Epidermal melanocyte (primary cell): ENCODE data around the gene TFAP2E.

Source experiments
- DNase-seq: peaks from one replicate; pipeline ENCODE4 v3.0.0; 2011; ENCODE audit warnings: low spot score; ENCODE audit not compliant: insufficient read length

Gene TFAP2E

DNA sequence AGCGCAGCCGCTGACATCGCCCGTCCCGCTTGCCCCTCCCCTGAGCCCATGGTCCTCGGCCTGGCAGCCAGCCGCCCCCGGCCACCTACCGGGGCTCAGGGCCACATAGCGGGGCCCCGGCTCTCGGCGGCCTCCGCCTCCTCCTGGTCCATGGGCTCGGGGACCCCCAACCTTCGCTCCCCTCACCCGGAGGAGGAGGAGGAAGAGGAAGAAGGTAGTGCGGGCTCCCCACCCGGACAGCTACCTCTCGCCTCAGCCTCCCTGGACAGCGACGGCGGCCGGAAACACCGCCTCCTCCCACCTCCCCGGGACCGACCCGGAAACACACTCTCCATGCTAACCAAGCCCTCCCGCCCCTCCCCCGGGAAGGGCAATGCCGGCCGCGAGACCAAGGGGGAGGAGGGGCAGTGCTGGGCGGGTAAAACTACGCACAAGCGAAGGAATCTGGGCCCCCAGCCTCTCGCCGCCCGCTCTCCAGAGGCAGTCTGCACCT, 15.9 kb upstream of the TFAP2E start, which contains the start of gene KIAA0319L:
KIAA0319L (minus strand) TSS at position 286 of the 493 bp plus-strand sequence. CDS start 2,912 bp downstream, outside the sequence.
- DNase-seq: peak; percentile 86

DNA sequence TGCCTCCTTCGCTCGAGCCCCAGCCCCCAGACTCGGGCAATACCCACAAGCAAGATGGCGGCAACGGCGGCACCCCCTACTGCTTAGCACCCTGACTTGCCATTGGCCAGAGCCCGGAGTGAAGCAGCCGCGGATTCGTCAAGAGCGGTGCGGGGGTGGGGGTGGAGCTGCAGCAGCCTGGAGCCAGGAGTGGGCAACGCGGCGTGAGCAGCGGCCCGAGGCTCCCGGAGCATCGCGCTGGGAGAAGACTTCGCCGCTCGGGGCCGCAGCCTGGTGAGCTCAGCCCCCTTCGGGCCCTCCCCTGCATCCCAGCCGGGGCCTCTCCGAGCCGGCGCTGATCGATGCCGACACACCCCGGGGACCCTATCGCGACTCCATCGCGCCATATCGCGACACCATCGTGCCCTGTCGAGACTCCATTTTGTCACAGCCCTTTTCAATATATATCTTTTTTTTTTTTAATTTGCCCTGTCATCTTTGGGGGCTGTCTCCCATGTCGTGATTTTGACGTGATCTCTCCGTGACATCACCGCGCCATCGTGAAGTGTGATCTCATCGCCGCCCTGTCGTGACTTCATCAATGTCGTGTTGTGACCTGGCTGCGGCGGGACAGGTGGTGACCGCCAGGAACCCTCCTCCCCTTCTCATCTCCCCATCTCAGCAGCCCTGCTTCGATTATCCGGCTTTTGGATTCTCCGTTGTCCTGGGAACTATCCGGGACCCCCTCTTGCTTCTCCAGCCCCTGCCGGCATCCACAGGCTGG, 15.3 kb upstream of the TFAP2E start, which contains the start of gene NCDN:
NCDN (plus strand) TSS at position 189 of the 763 bp plus-strand sequence; CDS start at position 581, 392 bp downstream.
- DNase-seq: peak; percentile 86

DNA sequence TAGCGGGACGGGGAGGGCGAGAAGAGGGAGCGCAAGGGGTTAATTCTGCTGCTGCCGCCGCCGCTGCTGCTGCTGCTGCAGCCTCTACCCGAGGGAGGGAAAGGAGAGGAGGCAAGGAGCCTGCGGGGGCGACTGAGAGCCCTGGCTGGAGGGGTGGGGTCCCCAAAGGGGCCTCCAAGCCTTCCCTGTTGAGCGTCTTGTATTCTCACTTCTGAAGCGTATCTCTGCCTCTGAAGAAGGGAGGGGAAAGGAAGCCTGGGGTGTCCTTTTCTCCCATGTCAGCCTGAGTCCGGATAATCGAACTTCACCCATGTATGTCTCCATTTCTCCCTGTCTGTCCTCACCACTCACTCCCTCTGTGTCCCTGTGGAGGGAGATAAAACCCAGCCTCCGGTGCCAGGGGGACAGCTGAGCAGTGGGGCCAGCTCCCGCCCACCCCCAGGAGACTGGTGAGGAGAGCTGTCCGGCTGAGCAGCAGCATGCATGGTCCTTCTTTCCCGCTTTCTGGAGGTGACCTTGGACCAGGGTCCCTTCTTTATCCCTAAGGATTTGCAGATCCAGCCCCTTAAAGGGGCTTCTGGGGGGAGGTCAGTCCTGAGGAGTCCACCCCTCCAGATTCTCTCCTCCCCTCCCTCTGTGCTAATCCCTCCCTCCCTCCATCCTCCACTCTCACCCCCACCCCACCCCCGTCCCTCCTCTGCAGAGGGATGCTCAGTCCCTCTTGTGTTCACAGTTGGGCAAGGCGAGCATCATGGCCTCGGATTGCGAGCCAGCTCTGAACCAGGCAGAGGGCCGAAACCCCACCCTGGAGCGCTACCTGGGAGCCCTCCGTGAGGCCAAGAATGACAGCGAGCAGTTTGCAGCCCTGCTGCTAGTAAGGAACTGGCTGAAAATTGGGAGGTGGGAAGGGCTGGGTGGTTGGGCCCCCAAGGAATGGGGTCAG, 14.5 kb upstream of the TFAP2E start:
- DNase-seq: no peak

DNA sequence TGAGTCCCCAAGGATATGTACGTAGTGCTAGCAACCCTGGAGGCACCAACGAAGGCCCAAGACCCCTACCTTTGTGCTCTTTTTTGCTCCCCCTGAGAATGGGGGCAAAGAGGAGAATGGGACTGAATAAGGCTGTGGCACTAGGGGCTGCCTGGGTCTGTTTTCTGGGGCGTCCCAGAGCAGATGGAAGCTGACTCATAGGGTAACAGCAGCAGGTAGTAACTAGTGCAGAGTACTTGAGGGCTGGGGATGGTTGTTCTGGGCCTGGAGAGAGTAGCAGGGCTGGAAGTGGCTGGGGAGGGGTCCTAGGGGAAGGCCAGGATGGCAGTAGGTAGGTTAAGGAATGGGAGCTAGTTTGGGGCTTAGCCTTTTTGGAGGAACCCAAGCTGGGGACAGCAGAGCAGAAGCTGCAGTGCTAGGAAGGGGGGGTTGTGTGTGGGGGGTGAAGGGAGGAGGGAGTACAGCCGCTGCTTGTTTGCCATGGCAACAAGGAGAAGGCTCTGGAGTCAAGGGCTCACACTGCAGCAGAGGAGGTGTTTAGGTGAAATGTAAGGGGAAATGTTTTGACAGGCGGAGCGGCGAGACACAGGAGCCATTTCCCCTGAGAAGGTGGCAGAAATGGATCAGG, 13.7 kb upstream of the TFAP2E start:
- no peak for DNase-seq

DNA sequence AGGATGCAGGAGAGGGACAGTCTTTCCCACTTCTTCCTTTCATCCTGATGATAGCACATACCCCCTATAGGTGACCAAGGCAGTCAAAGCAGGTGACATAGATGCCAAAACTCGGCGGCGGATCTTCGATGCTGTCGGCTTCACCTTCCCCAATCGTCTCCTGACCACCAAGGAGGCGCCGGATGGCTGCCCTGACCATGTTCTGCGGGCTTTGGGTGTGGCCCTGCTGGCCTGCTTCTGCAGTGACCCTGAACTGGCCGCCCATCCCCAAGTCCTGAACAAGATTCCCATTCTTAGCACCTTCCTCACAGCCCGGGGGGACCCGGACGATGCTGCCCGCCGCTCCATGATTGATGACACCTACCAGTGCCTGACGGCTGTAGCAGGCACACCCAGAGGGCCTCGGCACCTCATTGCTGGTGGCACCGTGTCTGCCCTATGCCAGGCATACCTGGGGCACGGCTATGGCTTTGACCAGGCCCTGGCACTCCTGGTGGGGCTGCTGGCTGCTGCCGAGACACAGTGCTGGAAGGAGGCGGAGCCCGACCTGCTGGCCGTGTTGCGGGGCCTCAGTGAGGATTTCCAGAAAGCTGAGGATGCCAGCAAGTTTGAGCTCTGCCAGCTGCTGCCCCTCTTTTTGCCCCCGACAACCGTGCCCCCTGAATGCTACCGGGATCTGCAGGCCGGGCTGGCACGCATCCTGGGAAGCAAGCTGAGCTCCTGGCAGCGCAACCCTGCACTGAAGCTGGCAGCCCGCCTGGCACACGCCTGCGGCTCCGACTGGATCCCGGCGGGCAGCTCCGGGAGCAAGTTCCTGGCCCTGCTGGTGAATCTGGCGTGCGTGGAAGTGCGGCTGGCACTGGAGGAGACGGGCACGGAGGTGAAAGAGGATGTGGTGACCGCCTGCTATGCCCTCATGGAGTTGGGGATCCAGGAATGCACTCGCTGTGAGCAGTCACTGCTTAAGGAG, 12.6 kb upstream of the TFAP2E start:
- no peak for DNase-seq

DNA sequence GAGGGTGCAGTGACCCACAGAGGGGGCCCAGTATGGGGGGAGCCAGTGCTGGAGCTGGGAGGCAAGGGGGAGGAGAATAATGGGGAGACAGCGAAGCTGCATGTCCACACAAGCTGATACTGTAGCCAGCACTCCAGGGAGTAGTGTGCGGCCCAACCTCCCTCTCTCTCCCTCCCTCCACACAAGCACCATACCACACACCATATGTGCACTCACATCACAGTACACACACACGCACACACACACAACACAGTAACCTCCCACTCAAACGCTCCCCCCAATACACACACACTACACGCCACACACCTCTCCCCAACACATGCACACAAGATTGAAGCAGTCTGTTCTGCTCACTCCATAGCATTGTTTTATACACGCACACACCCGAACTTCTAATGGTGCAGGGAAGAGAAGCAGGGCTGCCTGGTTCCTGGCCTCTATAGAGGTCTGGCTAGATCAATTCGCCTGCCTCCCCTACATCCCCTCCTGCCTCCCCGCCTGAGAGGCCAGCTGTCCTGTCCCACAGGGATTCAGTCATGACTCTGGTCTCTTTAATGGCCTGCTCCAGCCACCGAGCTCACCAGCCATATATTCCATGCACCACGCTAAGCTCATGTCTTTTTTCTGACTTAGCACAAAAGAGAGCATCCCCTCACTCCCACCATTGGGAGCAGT, 11.7 kb upstream of the TFAP2E start:
- no peak for DNase-seq

DNA sequence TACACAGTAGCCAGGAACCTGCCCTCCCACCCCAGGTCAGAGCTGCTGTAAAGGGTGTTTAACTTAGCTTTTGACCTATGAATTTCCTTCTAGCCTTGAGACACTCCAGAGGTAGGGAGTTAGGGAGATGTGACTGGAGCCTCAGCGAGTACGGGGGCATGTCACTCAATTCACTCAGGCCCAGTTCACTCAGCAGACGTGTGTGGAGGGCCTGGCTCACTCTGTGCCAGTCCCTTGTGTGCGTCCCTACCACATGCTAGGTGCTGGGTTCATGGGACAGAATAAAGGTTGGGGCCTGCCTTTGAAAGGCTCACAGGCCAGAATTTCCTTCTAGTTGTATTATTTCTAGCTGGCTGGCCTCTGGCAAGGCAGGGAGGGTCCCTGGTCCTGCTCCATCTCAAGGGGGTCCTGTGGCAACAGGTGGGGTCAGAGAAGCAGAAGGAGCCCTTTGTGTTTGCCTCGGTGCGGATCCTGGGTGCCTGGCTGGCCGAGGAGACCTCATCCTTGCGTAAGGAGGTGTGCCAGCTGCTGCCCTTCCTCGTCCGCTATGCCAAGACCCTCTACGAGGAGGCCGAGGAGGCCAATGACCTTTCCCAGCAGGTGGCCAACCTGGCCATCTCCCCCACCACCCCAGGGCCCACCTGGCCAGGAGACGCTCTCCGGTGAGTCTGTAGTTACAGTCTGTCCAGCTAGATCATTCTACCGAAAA, 11.0 kb upstream of the TFAP2E start:
- DNase-seq: no peak

DNA sequence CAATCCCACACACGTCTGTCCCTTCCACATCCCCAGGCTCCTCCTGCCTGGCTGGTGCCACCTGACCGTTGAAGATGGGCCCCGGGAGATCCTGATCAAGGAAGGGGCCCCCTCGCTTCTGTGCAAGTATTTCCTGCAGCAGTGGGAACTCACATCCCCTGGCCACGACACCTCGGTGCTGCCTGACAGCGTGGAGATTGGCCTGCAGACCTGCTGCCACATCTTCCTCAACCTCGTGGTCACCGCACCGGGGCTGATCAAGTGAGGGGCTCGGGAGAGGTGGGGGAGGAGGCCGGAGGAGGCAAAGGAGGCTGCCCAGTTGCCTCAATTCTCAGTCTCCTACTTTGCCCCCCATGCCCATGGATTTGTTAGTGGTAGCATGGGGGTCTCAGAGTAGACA, 9.9 kb upstream of the TFAP2E start:
- no peak for DNase-seq

DNA sequence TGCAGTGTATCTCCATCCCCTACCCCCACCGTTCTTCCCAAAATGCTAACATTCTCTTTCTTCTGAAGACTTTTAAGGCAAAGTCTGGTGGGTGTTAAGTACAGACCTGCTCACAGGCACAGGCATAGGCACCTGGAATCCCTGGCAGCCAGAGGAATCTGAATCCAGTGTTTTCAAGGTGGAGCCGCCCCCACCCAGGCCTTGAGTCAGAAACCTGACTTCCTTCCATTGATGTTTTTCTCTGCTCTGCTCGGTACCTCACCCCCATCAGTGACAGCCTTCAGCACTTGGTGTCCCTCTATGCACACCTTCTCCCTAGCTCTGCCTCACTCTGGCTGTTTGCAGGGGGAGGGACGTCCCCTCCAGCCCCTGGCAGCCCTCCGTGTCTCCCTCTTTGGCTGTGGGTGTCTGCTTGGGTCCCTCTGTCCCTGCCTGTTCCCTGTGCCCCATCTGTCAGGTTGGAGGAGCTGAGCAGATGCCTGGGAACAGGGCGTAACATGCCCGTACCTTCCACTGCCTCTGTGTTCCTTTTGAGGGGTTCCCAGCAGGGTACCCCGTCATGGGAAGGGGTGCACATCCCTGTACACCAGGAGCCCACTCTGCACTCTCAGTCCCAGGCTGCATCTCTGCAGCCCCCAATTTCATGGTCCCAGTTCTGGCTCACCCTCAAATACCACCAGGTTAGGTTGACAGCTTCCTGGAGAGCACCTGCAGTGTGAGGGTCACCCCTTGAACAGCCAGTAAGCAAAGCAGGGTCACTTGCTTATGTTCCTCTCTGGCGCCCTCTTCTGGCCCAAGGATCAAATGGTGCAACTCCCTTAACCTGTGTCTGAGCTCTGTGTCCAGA, 8.9 kb upstream of the TFAP2E start:
- DNase-seq: peak; percentile 79

DNA sequence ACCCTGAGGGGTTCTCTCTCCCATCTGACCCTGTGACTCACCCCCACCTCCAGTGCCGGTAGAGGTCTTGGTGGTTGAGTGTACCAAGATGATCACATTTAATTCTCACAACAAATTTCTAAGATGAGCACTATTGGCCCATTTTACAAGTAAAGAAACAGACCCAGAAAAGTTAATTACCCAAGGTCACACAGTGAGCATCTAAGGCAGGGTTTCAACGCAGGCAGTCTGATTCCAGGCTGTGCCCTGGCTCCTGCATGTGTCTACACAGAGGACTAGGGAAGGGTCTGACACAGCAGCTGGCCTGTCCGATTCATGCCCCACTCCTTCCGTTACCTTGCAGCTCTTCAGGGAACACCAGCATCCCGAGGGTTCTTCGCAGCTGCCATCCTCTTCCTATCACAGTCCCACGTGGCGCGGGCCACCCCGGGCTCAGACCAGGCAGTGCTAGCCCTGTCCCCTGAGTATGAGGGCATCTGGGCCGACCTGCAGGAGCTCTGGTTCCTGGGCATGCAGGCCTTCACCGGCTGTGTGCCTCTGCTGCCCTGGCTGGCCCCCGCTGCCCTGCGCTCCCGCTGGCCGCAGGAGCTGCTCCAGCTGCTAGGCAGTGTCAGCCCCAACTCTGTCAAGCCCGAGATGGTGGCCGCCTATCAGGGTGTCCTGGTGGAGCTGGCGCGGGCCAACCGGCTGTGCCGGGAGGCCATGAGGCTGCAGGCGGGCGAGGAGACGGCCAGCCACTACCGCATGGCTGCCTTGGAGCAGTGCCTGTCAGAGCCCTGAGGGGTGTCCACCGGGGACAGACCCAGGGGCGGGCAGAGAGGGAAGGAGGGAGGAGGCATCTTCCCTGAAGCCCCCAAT, 8.0 kb upstream of the TFAP2E start:
- DNase-seq: no peak

DNA sequence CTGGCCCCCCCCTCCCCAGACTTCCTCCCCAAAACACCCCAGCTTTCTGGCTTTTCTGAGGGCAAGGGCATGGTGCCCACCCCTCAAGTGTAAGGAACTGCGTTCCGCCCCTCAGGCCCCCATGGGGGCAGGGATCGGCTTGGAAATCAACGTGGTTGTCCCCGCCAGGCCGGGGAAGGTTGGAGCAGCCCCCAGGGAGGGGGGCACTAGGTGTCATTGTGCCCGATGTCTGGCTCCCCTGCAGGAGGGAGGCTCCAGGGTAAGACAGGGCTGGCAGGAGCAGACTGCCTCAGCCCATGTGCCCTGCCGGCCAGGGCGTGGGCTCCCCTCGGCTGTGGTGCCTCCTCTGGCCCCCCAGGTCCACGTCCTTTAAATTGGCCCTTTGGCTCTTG, 7.4 kb upstream of the TFAP2E start:
- DNase-seq: no peak

DNA sequence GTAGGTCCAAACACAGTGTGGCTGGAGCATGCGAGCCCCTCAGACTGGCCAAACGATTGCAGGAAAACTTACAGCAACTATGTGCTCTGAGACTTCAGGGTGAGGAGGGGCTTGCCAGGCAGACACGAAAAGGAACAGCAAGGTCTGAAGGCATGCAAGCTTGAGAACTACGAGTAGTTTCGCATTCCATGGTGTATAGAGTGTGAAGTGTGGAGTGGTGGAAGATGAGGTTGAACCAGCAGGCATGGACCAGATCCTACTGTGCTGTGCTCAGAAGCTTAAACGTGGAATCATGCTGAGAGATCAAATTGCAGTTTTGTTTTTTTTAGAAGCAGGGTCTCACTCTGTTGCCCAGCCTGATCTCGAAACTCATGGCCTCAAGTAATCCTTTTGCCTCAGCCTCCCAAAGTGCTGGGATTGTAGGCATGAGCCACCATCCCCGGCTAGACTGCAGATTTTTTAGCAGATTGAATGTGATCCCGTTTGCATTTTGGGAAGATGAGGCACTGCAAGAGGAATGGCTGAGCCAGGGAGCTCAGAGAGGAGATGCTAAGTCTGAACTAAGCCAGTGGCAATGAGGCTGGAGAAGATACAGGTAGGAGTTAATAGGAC, 5.1 kb upstream of the TFAP2E start:
- DNase-seq: no peak

DNA sequence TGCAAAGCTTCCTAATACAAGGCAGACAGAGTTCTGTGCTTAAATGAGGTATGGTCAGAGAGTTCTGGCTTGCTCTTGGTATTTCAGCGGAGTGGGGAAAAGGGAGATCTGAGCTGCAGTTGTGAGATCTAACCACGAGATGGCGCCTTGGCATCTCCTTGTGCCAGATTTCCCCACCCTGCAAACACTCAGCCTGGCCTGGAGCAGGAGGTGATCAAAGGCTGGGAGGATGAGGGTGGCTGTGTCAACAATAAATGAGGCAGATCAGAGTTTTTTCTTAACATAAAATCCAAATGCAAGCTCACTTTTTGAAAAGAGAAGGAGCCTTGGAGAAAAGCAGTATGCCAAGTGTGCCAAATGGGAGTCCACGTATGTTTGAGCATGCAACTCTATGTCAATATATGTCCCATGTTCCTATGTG, 4.1 kb upstream of the TFAP2E start:
- peak; percentile 94 for DNase-seq

DNA sequence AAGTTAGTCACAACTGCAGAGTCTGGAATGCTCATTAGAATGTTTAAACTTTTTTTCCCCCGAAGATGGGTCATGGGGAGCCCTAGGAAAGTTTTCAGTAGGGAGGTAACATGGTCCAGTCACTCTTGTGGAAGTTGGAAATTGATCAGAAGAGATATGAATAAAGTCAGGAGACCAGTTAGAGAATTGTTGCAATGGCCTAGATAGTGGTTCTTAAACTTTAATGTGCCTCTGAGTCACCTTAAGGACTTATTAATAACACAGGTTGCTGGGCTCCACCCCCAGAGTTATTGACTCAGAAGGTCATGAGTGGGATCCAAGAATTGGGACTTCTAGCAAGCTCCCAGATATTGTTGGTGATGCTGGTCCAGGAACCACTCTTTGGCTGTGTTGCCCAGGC, 3.2 kb upstream of the TFAP2E start:
- no peak for DNase-seq

DNA sequence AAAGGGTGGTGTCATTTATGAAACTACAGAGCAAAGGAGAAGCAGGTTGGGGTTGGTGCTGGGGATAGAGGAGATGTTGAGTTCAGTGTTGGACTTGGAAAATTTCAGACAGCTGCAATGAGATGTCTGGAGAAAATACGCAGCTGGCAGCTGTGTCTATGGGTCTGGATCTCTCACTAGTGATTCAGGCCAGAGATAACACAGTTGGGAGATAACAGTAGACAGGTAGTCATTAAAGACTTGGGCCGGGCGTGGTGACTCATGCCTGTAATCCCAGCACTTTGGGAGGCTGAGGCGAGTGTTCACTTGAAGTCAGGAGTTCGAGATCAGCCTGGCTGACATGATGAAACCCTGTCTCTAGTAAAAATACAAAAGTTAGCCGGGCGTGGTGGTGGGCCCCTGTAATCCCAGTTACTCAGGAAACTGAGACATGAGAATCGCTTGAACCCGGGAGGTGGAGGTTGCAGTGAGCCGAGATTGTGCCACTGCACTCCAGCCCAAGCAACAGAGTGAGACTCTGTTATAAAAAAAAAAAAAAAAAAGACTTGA, 2.5 kb upstream of the TFAP2E start:
- DNase-seq: no peak

DNA sequence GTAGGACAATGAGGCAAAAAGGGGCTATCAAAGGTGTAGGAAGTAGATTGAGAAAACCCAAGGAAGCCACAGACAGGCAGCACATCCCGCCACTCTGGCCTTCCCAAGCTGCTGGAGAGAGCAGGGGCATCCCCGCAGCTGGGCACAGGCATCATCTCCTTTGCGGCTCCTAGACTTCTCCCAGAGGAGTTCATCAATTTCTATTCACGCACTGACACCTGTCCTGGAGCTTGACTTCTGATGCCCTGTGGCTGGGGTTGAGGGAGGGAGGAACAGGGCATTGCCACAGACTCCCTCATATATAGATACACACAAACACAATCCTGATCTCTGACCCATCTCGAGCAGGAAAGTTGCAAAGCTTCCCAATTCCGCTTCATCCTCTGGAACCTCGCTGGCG, 1.9 kb upstream of the TFAP2E start:
- no peak for DNase-seq

DNA sequence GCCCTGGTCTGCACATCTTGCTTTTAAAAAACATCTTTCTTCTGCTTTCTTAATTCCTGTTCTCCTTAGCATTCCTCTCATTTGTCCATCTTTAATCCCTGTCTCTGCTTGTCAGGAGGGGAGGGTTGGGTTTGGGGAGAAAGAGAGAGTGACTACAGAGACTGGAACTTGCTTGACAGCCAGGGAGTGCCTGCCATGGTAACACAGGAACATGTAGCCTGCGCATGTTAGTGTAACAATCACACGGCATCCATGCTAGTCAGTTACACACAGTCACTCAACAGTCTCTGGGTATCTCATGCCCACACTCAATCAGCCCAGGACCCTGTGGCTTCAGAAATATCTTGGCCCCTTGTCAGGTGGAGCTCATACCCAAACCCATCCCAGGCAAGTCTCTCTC, 818 bp upstream of the TFAP2E start:
- no peak for DNase-seq
